HG03558 (cell line): ENCODE results near the gene ATG4B.

Experiments
- ATAC-seq: cut with Tn5 transposase; IDR thresholded peaks from one replicate; pipeline ENCODE4 v1.9.1; 2021; ENCODE audit warnings: moderate number of reproducible peaks; ENCODE audit not compliant: unreplicated experiment; ENCODE audit errors: extremely low read depth

ATG4B gene

GRCh38 chr2:241680827-241681599 lies 43.5 kb downstream of the ATG4B start:
- no peak for ATAC-seq

- ATAC-seq = no peak
Measured at GRCh38 chr2:241686324-241686649, 48.8 kb downstream of the ATG4B start.

GRCh38 chr2:241686650-241687425 lies 49.3 kb downstream of the ATG4B start, which contains the start of gene DTYMK:
DTYMK (minus strand) TSS chr2:241686815; CDS start chr2:241686783, 32 bp downstream.
- peak; percentile 90 for ATAC-seq

- ATAC-seq = no peak
Measured at GRCh38 chr2:241689306-241689705, 51.8 kb downstream of the ATG4B start.

DNA sequence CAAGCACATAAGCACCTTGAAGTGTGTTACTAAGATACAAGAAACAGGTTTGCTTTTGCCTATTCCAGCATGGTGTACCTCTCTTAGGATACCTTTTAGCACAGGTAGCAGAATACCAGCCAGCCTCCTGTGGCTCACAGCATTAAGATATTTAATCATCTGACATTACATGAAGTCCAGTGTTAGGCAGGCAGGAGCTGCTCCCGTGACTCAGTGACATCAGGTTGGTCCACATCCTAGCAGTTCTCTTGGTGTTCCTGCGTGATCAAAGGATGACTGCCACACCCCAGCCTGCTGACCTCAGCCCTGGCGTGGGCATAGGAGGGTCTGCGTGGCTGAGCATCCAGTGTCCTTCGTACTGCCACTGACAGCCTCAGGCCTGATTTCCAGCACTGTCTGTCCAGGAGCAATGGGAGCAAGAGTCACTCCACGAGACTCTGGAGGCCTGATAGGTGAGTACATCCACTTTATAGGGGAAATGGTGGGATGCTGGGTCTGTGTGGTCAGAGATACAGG lies 52.8 kb downstream of the ATG4B start:
- ATAC-seq = no peak

- ATAC-seq = no peak
Measured at GRCh38 chr2:241692448-241692847, 55.0 kb downstream of the ATG4B start.

GRCh38 chr2:241695651-241696050 lies 58.2 kb downstream of the ATG4B start:
- ATAC-seq = no peak

GRCh38 chr2:241701149-241701398 lies 63.6 kb downstream of the ATG4B start:
- no peak for ATAC-seq

DNA sequence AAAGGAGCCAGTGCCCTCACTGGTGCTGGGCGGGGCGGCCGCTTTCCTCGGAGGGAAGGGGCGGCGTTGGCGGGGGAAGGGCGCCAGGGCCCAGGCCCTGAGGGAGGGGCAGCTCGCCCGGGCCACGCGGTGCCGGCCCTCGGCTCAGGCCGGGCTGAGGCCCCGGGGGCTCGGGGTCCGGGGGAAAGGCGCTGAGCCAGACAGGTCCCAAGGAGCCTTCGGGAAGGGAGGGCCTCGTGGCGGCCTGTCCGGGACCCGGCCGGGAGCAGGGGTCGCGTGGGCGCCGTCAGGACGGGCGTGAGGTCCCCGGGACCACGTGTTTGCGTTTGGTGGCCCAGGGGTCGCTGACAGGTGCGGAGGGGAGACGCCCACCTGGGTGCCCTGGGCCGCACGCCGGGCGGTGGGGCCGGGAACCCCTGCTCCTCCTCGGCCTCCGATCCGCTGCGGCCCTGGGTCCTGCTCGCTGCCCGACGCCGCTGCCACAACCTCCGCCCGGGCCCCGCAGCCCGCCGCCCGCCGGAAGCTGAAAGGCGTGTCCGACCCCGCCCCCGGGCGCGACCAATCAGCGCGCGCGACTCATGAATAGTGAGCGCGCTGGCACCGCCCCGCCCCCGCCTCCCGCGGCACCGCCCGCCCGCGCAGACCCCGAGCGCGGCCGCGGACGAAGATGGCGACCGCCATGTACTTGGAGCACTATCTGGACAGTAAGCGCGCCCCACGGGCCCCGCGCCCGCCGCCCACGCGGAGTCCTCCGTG lies 64.1 kb downstream of the ATG4B start, which contains the start of gene ING5:
Gene ING5, plus strand, starts transcription at position 641 of the 756 bp plus-strand sequence. Its CDS starts 27 bp downstream, at position 668.
- peak; percentile 35 for ATAC-seq

DNA sequence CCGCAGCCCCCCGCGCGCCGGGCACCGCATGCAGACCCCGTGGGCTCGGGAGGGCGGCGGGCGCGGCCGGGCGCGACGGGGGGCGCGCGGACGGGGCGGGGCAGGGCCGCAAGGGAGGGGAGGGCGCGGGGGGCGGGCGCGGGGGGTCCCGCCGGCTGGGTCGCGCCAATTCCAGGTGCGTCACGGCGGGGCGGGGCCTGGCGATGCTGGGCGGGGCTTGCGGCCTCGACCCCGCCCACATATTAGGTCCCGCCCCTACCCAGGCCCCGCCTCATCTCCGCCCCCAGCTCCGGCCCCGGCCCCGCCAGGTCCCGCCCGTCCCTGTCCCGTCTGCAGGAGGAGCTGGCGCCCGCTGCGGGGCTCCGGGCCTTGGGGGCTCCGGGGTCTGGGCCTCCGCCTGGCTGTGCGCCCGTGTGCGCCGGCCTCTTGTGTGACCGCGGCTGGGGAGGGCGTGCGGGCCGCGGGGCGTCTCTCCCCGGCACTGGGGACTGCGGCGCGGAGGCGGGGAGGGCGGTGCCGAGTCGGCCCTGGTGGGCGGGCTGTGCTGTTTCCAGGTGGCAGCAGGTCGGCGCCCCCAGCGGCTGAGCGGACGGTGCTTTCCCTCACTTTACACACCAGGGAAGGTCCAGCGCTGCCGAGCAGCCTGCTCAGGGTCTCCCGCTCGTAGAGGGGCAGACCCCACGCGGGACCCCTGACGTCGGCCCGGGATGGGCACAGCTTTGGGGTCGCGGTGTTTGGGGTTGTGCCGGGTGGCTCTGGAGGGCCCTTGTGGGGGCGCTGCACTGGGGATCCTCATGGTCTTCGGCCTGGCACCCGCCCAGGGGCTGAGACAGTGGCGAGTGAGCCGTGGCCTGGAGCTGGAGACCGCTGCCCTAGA lies 64.9 kb downstream of the ATG4B start:
- peak; percentile 40 for ATAC-seq

DNA sequence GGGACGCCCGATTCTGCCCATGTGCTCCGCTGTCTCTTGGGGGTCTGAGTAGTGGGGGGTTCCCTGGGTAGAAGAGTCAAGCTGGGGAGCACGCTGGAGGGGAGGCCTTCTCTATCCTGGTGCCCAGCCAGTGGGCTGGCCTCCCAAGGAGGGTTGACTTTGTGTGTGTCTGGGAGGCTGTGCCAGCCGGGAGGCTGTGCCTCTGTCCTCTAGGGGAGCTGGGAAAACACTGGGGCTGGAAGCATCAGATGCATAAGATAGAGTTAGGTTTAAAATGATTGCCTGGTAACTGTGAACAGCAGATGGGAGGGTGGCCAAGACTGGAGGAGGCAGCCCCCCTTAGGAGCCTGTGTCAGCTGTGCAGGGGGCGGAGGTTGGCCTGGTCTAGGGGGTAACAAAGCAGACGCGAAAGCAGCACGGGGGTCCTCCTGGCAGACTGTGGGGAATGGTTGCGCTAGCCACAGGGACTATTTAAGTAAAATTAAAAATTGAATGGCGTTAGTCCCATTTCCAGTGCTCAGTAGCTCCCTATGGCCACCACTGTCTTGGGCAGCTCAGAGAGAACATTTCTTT lies 65.6 kb downstream of the ATG4B start:
- ATAC-seq = no peak

DNA sequence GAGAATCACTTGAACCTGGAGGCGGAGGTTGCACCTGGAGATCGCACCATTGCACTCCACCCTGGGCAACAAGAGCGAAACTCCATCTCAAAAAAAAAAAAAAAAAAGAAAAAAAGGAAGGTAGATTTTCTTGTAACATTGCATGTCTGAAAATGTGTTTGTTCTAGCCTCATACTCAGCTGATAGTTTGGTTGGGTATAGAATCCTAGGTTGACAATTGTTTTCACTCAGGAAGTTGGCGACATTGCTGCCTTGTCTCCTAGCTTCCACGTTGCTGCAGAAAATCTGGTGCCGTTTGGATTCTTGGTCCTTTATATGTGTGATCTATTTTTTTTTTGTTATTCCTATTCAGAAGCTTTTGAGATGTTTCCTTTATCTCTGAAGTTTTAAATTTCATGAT lies 69.0 kb downstream of the ATG4B start:
- ATAC-seq = no peak

DNA sequence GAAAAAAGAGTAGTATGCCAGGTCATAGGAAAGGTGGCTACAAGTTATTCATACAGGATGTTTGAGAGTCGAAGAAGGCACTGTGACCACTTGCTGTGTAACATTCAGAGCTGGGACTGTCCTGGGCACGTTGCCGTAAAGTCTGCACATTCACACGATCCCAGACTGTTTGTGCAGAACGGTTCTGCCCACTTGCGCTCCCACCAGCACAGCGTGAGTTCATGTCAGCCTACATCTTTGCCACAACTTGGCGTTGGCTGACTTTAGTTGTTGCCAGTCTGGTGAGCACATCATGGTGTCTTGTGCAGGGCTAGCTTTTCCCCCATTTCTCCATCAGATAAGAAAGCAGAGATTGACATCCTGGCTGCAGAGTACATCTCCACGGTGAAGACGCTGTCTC lies 71.4 kb downstream of the ATG4B start:
- no peak for ATAC-seq

GRCh38 chr2:241719093-241719492 lies 81.6 kb downstream of the ATG4B start:
- ATAC-seq = no peak

DNA sequence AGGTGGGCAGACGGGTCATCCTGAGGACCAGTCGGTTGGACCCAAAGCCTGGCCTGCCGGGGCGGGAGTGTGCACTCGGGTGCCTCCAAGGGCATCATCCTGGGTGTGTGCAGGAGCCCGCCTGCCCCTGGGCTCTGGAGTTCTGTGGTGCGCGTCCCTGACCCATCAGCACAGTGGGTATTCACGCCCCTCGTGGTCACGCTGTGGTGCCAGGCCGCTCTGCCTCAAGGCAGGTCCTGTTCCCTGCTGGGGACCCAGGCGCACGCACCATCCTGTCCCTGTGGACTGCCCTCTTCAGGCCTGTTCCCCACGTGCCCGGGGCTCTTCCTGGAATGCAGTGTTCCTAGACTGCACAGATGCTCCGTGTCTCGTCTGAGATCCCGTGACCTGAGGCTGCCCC lies 82.6 kb downstream of the ATG4B start:
- no peak for ATAC-seq

- no peak for ATAC-seq
Measured at GRCh38 chr2:241720560-241720959, 83.1 kb downstream of the ATG4B start.

DNA sequence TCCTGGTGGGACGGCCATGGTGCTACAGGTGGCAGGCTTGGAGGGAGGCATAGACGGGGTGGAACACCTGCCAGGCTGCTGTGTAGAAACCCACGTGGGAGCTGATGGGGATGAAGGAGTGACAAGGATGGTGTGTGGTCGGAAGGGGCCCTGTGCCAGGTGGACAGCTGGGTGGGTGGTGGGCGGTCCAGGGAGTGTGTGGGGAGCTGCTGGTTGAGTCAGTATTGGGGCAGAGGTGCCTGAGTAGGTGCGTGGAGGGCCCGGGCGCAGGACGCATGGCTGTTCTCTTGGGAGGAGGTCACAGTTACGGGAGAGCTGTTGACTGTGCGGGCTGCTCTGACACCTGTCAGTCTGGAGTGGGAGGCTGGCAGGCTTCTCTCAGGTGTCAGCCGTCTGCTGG lies 84.4 kb downstream of the ATG4B start:
- no peak for ATAC-seq

- ATAC-seq = no peak
Measured at GRCh38 chr2:241722896-241723454, 85.5 kb downstream of the ATG4B start.
